ENCODE data around the gene ITPR1.

Gene ITPR1

DNA sequence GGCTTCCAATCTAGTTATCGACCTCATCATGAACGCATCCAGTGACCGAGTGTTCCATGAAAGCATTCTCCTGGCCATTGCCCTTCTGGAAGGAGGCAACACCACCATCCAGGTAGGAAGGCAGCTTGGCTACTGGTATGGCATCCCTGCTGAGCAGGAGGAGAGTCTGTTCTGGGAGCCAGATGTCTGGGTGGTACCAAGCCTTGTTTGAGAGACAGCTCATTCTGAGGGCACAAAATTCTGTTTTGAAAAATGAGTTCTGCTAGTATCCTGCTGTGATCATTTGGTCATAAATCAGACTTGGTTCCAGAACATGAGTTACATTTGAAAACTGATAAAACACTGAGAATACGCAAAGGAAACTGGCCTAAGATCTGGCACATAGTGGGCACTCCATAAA is 242.1 kb downstream of the ITPR1 start:
- Mint-ChIP-seq H3K4me1 (peaks cover 50% of the 10 kb centered on the region), H3K9me3 (peaks cover 6% of the 10 kb centered on the region), H3K27ac (peak overlapping the region; percentile 40), H3K4me3 (no peak overlapping the region), H3K36me3 (peaks cover 39% of the 10 kb centered on the region)
- ATAC-seq (no peak), DNase-seq (ENCODE audit: low spot score in 2 of 2) (no peak)

DNA sequence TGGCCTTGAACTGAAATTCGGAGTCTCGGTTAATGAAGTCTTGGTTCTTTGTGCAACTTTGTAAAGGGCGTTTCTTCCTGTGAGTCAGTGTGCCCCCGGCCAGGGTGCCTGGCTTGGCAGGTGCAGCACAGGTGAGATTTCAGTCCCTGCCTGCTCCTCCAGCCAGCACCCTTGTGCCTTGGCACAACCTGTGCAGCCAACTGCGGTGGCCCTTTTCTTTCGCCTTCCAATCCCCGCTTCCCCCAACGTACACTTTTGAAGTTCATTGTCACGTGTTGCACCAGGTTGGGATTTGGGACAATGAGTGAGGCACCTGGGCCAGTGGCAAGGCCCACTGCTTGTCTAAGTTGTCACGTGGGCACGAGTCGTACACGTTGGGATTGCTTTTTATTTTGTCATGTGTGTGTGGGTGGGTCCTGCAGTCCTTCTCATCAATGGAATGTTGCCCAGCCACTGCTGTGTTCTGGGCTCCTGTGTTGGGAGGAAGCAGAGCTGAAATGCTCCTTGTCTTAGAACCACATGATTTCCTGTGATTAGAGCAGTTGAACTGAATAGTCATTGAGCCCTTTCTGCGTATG is 243.2 kb downstream of the ITPR1 start:
- Mint-ChIP-seq H3K36me3 (peaks cover 47% of the 10 kb centered on the region), H3K4me3 (peak overlapping the region; percentile 48), H3K4me1 (peaks cover 62% of the 10 kb centered on the region), H3K27ac (peak overlapping the region; percentile 93), H3K9me3 (peaks cover 6% of the 10 kb centered on the region)
- ATAC-seq = no peak
- DNase-seq (ENCODE audit: low spot score in 2 of 2) = no peak

DNA sequence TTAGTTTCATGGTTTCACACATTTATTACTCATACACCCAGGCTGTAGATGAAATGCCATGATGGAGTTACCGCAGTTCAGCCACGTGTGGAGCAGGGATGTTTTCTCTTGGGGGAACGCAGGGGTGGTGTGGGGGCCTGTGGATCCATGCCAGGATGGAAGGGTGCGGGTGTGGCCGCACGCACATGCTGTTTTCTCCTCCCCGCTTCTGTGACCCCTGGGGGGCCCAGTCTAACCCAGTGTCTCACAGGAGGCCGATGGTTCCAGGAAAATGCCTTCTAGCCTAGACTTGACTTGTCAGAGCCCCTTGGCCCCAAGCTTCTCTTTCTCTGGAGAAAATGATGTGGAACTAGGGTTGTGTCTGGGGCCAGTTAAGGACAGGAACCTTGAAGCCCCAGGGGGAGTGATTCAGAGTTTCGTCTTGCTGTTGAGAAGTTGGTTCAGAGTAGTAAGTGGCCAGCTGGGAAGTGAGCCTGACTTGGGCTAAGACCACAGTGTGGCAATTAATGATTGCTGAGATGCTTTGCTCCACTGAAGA is 245.7 kb downstream of the ITPR1 start:
- Mint-ChIP-seq H3K27ac (peak overlapping the region; percentile 93), H3K9me3 (peaks cover 6% of the 10 kb centered on the region), H3K4me3 (peak overlapping the region; percentile 48), H3K36me3 (peaks cover 51% of the 10 kb centered on the region), H3K4me1 (peaks cover 76% of the 10 kb centered on the region)
- DNase-seq (ENCODE audit: low spot score in 2 of 2) = peak in 1 of 2 donors; percentile 69
- ATAC-seq = peak; percentile 75

DNA sequence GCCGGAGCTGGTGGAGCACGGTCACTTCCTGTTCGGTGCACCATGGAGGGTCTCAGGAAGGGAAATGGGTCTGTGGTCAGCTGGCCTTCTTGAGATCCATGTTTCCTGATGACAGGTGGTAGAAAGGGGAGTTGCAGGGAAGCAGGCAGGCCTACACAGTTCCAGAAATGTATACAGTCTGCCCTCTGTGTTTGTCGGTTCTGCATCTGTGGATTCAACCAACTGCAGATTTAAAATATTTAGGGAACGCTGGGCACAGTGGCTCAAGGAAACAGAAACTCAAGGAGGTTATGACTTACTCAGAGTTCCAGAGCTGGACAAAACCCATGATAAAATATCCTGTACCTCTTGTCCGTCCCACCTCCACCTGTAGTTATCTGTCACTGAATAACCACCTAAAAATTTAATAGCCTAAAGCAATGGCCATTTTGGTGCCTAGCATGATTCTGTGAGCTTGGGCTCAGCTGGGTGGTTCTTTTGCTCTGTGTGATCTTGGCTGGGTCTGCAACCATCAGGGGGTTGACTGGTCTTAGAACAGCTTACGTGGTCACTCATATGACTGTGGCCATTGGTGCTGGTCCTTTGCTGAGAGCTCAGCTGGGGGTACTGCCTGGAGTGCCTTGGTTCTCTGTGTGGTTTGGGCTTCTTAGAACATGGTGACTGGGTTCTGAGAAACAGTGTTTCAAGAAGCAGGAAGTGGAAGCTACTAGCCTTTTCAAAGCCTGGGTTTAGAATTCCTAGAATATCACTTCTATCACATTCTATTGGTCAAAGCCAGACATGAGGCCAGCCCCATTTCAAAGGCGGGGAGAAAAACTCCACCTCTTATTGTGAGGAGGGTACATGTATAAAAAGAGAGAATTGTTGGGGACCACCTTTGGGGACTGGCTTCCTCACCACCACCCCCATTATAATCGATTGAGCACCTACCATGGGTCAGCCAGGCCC is 246.4 kb downstream of the ITPR1 start:
- H3K9me3 Mint-ChIP-seq = peaks cover 6% of the 10 kb centered on the region
- ATAC-seq (peak; percentile 73), DNase-seq (ENCODE audit: low spot score in 2 of 2) (peak in 1 of 2 donors; percentile 81)
- peaks cover 76% of the 10 kb centered on the region for H3K4me1 Mint-ChIP-seq
- peak overlapping the region; percentile 48 for H3K4me3 Mint-ChIP-seq
- peaks cover 55% of the 10 kb centered on the region for H3K36me3 Mint-ChIP-seq
- peak overlapping the region; percentile 93 for H3K27ac Mint-ChIP-seq

DNA sequence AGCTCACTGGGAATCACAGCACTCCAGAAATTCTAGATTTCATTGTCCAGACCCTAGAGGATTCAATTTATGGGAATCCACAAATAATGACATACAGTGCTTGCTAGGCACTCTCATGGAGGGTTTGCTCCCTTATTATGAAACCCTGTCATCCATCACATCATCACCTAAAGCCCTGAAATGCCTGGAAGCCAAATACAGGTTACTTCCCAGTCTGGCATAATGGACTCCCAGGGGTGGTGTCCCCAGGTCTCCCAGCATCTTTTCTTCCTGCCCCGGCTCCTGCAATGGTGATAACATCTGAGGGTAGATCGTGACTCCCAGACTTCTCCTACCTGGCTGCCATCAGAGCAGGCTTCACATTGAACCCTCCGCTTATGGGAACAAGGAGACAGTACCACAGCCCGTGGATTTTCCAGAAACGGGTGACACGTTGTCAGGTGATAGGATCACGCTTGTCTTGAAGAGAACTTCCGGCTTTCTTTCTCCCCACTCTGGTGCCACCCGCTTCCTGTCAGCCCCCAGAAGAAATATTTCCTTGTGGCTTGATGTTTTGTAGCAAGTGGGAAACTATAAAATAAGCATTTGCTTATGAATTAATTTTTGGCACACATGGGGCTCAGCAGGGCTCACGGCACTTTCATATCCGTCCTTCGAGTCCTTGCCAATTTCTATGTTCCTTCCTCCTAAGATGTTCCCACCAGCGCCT is 247.4 kb downstream of the ITPR1 start:
- H3K4me3 Mint-ChIP-seq = peak overlapping the region; percentile 48
- DNase-seq (ENCODE audit: low spot score in 2 of 2) = peak in 1 of 2 donors; percentile 55
- H3K4me1 Mint-ChIP-seq = peaks cover 78% of the 10 kb centered on the region

DNA sequence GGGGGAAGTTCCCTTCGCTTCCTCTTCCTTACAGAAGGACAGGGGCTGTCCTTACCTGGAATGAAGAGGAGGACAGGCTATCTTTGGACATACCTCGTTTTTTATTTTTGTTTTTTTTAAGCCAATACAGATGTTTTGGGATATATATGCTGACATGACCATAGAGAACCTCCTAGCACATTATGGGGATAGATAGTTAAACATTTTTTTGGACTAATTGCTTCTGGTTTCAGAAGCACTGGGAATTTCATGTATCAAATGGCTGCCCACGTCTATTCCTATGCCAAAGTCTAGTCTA is 247.9 kb downstream of the ITPR1 start:
- Mint-ChIP-seq H3K27ac (peak overlapping the region; percentile 93), H3K36me3 (peaks cover 58% of the 10 kb centered on the region), H3K4me1 (peaks cover 82% of the 10 kb centered on the region), H3K9me3 (peaks cover 6% of the 10 kb centered on the region), H3K4me3 (peak overlapping the region; percentile 48)
- DNase-seq (ENCODE audit: low spot score in 2 of 2) = no peak
- no peak for ATAC-seq

More for the DNA sequence above, 247.4 kb downstream of the ITPR1 start:
- peaks cover 6% of the 10 kb centered on the region for H3K9me3 Mint-ChIP-seq
- H3K36me3 Mint-ChIP-seq = peaks cover 62% of the 10 kb centered on the region
- ATAC-seq = no peak
- H3K27ac Mint-ChIP-seq = peak overlapping the region; percentile 93

DNA sequence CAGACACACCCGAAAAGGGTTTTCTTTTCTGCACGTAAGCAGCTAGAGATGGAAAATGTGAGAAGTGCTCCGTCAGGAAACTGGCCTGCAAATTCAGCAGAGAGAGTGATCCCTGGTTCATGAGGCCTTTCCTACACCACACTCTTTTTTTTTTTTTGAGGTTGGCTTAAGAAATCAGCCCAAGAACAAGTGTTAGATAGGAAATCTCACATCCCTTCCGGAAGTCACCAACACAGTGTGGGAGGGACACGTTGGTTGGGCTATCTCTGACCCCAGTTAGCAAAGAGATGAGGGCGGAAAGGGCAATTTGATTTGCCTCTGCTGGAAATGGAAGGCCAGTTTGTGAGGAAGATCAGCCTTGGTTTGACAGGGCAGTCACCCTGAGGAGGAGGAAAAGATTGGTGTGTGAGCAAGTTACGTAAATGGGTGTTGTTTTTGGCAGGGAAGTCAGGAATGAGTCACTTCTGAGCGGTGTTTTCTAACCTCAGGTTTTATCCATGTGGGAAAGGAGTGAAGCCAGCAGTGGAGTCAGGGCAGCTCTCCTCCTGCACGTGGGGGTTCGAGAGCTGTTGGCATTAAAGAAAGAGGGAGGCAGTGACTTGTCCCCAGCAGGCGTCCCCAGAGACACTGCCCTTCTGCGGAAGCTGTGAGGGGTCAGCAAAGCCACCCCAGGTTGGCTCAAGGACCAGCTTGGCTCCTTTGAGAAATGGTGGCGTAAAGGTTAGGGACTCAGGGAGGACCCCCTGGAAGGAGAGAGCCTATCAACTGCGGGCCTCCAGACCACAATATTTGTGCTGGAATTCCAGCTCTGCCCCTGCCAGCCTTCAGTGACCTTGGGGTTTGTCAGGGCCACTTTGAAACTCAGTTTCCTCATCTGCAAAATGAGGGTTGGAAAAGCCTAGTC is 248.5 kb downstream of the ITPR1 start:
- H3K36me3 Mint-ChIP-seq = peaks cover 52% of the 10 kb centered on the region
- DNase-seq (ENCODE audit: low spot score in 2 of 2) (peak in 1 of 2 donors; percentile 58), ATAC-seq (peak; percentile 17)
- H3K4me1 Mint-ChIP-seq = peaks cover 82% of the 10 kb centered on the region
- H3K9me3 Mint-ChIP-seq = peaks cover 6% of the 10 kb centered on the region
- peak overlapping the region; percentile 48 for H3K4me3 Mint-ChIP-seq
- peak overlapping the region; percentile 93 for H3K27ac Mint-ChIP-seq

DNA sequence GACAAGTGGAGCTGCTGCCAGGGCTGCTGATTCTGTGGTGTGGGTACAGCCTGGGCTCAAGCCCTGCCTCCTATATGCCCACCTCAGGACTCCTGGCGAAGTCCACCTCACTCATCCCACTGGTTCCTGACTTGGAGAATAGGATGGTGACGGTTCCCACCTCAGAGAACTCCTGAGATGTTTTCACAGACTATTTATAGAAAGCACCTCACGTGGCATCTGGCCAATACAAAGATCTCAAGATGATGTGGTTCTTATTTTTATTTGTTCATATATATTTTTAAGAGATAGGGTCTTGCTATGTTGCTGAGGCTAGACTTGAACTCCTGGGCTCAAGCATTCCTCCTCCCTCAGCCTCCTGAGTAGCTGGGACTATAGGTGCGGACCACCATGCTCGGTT is 249.2 kb downstream of the ITPR1 start:
- H3K4me3 Mint-ChIP-seq = no peak overlapping the region
- H3K4me1 Mint-ChIP-seq = peaks cover 76% of the 10 kb centered on the region
- H3K9me3 Mint-ChIP-seq = peaks cover 4% of the 10 kb centered on the region
- peaks cover 45% of the 10 kb centered on the region for H3K36me3 Mint-ChIP-seq
- H3K27ac Mint-ChIP-seq = no peak overlapping the region
- no peak for DNase-seq (ENCODE audit: low spot score in 2 of 2)
- ATAC-seq = no peak

DNA sequence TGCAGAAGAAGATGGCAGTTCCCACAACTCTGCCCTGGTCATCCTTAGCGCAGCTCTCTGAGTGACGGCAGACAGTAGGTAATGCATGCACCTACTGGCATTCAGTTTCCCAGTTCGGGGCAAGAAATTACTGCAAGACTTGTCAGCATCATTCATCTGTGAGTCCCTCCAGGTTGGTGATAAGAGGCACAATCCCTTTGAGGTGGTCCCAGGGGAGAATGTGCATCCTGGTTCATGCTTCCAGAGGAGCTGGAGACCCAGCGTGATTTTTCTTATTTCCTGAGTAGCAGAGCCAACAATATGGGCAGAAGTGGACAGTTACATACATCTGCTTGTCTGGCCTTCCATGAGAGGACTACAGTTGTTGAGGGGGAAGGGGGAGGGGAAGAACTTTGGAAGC is 250.2 kb downstream of the ITPR1 start:
- H3K36me3 Mint-ChIP-seq = peaks cover 35% of the 10 kb centered on the region

DNA sequence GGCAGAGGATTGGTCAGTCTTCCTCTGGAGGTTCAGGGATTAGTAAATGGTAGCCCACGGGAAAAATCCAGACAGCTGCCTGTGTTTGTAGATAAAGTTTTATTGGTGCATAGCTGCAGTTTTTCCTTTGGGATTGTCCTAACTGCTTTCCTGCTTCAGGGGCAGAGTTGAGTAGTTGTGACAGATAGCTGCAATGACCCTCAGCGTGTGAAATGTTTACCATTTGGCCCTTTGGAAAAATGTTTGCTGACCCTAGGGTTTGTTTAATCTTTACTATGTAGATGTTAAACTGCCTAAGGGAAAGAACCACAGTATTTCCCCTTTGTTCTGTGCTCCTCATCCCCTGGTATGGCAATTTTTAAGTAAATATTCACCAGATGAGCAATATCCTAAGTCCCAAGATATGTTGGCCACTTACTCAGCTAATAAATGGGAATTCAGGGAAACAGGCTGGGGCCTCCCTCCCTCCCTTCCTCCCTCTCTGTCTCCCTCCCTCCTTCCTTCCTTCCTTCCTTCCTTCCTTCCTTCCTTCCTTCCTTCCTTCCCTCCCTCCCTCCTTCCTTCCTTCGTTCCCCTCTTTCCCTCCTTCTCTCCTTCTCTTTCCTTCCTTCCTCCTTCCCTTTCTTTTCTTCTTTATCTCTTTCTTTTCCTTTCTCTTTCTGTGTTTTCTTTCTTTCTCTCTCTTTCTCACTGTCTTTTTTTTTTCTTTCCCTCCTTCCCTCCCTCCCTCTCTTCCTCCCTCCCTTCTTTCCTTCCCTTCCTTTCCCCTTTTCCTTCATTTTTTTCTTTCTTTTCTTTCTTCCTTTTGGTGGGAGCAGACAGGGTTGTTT is 251.5 kb downstream of the ITPR1 start:
- peaks cover 31% of the 10 kb centered on the region for H3K36me3 Mint-ChIP-seq
- no peak for ATAC-seq
- DNase-seq (ENCODE audit: low spot score in 2 of 2) = no peak
- no peak overlapping the region for H3K4me3 Mint-ChIP-seq
- peaks cover 69% of the 10 kb centered on the region for H3K4me1 Mint-ChIP-seq
- peaks cover 1% of the 10 kb centered on the region for H3K9me3 Mint-ChIP-seq
- H3K27ac Mint-ChIP-seq = peak overlapping the region; percentile 85

More for the DNA sequence above, 250.2 kb downstream of the ITPR1 start:
- Mint-ChIP-seq H3K4me1 (peaks cover 69% of the 10 kb centered on the region), H3K4me3 (no peak overlapping the region), H3K27ac (peak overlapping the region; percentile 46), H3K9me3 (peaks cover 2% of the 10 kb centered on the region)
- DNase-seq (ENCODE audit: low spot score in 2 of 2) = no peak
- ATAC-seq = no peak

DNA sequence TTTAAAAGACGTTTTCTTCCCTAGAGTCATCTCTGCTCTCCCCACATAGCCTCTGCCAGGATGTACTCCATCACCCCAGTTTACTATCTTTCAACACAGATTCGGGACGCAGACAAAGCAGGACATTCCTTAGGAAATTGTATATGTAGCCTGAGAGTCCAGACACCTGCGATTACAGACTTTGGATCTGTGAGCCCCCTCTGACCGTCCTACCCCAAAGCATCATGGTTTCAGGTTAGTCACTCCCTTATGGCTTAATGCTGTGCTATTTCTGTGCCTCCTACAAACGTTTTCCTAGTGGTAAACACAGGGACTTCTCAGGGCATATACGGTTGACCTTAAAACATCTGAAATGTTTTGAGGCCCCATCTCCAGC is 252.1 kb downstream of the ITPR1 start:
- ATAC-seq (no peak), DNase-seq (ENCODE audit: low spot score in 2 of 2) (no peak)
- H3K4me1 Mint-ChIP-seq = peaks cover 67% of the 10 kb centered on the region
- peaks cover 27% of the 10 kb centered on the region for H3K36me3 Mint-ChIP-seq
- peak overlapping the region; percentile 85 for H3K27ac Mint-ChIP-seq
- H3K9me3 Mint-ChIP-seq = no peaks in the 10 kb centered on the region
- no peak overlapping the region for H3K4me3 Mint-ChIP-seq

DNA sequence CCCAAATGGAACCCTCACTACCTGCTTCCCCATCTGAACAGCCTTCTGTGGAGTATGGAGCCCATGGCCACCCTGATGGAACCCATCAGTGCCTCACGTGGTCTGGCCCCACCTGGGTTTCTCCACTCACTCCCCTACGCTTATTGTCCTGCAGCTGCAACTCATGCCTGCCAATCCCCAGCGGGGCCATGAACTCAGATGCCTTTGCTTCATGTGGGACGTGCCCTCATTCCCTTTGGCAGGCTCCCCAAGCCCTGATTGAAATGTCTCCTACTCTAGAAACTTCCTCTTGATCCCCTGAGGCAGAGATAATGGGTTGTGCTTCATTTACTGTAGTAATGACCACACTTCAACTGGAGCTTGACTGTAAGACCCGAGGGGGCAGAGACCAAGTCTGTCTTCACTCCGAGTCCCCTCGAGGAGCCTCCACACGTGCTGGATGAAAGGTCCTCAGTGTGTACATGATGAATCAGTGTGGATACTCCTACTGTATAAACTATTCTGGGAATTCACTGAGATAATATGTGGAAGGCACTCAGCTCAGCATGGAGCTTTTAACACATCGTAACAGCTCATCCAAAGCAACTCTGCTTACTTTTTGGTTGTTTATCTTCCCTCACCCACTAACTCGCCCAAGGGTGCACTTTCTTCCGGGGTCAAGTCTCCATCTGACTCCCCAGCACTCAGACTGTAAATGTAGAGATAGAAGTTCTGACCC is 253.3 kb downstream of the ITPR1 start:
- Mint-ChIP-seq H3K36me3 (peaks cover 18% of the 10 kb centered on the region), H3K27ac (peak overlapping the region; percentile 85)

DNA sequence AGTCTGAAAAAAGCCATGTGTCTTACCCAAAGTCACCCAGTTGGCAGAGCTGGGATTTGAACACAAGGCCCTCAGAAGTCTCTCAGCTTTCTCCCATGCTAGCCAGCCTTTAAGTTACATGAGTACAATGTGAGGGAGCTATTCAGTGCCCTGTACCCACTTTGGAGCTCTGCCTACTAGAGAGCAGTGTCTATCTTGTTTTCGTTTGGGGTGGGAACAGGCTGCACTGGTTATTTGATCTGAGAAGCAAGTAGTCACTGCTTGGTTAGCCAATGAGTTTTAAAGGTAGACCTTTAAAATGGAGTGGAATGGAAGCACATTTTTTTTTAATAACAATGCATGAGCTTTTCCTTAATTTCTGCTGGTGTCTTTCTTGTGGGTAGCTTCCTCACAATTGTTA is 255.0 kb downstream of the ITPR1 start:
- DNase-seq (ENCODE audit: low spot score in 2 of 2) = no peak
- H3K4me1 Mint-ChIP-seq = peaks cover 61% of the 10 kb centered on the region
- no peak for ATAC-seq
- H3K27ac Mint-ChIP-seq = no peak overlapping the region
- no peaks in the 10 kb centered on the region for H3K9me3 Mint-ChIP-seq
- peaks cover 17% of the 10 kb centered on the region for H3K36me3 Mint-ChIP-seq
- H3K4me3 Mint-ChIP-seq = peak overlapping the region; percentile 16

More for the DNA sequence above, 253.3 kb downstream of the ITPR1 start:
- DNase-seq (ENCODE audit: low spot score in 2 of 2) = no peak
- no peaks in the 10 kb centered on the region for H3K9me3 Mint-ChIP-seq
- H3K4me1 Mint-ChIP-seq = peaks cover 64% of the 10 kb centered on the region
- H3K4me3 Mint-ChIP-seq = no peak overlapping the region
- ATAC-seq = no peak
